Stomach (tissue), 4 donors: ENCODE measurements around the gene TNFAIP8L1.

Experiments
- POLR2A ChIP-seq, 4 donors: fragments of 450-650 bp; IDR thresholded peaks; one replicate each; pipeline ENCODE4 v1.6.1; 2016; ENCODE audit warnings: antibody characterized with exemption in 4 of 4, control low read depth in 2 of 4, mild to moderate bottlenecking in 1 of 4, moderate library complexity in 1 of 4
- POLR2AphosphoS5 ChIP-seq, 3 donors: sonication (generic); formaldehyde crosslinking; IDR thresholded peaks; one replicate each; pipeline ENCODE4 v1.6.1; 2016; ENCODE audit warnings: antibody characterized with exemption in 3 of 3
- TF ChIP-seq, protein P1 (sequence below), 7 experiments: fragments of 450-650 bp in 4 of 7; fragments of 200-600 bp in 3 of 7; sonication (generic) in 3 of 7; IDR thresholded peaks; one replicate each; pipeline ENCODE4 v1.5.1; 2016 to 2019; ENCODE audit warnings: antibody characterized with exemption in 7 of 7, control low read depth in 2 of 7, mild to moderate bottlenecking in 1 of 7

- TF ChIP-seq, protein P1, sequence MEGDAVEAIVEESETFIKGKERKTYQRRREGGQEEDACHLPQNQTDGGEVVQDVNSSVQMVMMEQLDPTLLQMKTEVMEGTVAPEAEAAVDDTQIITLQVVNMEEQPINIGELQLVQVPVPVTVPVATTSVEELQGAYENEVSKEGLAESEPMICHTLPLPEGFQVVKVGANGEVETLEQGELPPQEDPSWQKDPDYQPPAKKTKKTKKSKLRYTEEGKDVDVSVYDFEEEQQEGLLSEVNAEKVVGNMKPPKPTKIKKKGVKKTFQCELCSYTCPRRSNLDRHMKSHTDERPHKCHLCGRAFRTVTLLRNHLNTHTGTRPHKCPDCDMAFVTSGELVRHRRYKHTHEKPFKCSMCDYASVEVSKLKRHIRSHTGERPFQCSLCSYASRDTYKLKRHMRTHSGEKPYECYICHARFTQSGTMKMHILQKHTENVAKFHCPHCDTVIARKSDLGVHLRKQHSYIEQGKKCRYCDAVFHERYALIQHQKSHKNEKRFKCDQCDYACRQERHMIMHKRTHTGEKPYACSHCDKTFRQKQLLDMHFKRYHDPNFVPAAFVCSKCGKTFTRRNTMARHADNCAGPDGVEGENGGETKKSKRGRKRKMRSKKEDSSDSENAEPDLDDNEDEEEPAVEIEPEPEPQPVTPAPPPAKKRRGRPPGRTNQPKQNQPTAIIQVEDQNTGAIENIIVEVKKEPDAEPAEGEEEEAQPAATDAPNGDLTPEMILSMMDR (IDR thresholded peaks at IDR 0.05): peak in 5 of 7 experiments; percentile 49 to 65 (median 61)
- TF ChIP-seq POLR2A (IDR thresholded peaks at IDR 0.05) (no peak), POLR2AphosphoS5 (IDR thresholded peaks at IDR 0.05) (no peak)
Observed at GRCh38 chr19:4633140-4633967, 6.0 kb upstream of the TNFAIP8L1 start.
